Endothelial cell of umbilical vein (primary cell): ENCODE measurements around the gene GRIK1. TPM values are rescaled to one million over a fixed set of nuclear protein-coding genes. Genes with fewer than 3 reads are reported as not detected.

ENCODE experiments used
- BruUV-seq: library from RNA; stranded (reverse); fragments of 400-500 nt; replicated peaks from 2 replicates; lab custom pipeline; 2021; lab: Mats Ljungman, UMichigan
- CTCF ChIA-PET: fragments of 300-600, 350-600 bp; sonication (Branson Sonifier 250); formaldehyde crosslinking; loops from one replicate; lab custom pipeline; 2021; ENCODE audit warnings: antibody characterized with exemption, inconsistent platforms; lab: Charles Lee
- POLR2A ChIA-PET: fragments of 300-600, 350-600 bp; sonication (Branson Sonifier 250); formaldehyde crosslinking; loops from one replicate; lab custom pipeline; 2021; ENCODE audit warnings: antibody characterized with exemption, inconsistent platforms; lab: Charles Lee
- DNase-seq: peaks from one replicate; pipeline ENCODE4 v3.0.0-alpha.2; 2011; ENCODE audit warnings: low read depth, low spot score
- FAIRE-seq: peaks from 2 replicates; lab custom pipeline; 2011; peaks lifted over from hg19 to GRCh38; lab: Jason Lieb, UNC
- H2AFZ ChIP-seq: 2 replicates; pipeline ENCODE4 v1.6.0; 2012; ENCODE audit warnings: low read depth, low read length, control low read depth, inconsistent platforms
- H3K27ac ChIP-seq: 2 replicates; pipeline ENCODE4 v1.5.1; 2011; ENCODE audit warnings: low read depth, mild to moderate bottlenecking, control low read depth, low read length, moderate library complexity; ENCODE audit not compliant: insufficient read depth
- H3K27me3 ChIP-seq, 2 experiments: 2 replicates each; pipeline versions ENCODE4 v1.6.0 to v1.6.1; 2011; ENCODE audit warnings: low read length in 2 of 2, mixed read lengths in 1 of 2; ENCODE audit not compliant: control insufficient read depth in 2 of 2, insufficient read depth in 2 of 2
- H3K36me3 ChIP-seq, 2 experiments: 2 replicates in 1 of 2; 3 replicates in 1 of 2; pipeline ENCODE4 v1.5.1; 2011; ENCODE audit warnings: low read length in 2 of 2, mild to moderate bottlenecking in 1 of 2, moderate library complexity in 1 of 2; ENCODE audit not compliant: control insufficient read depth in 2 of 2, insufficient read depth in 2 of 2; ENCODE audit errors: extremely low read depth in 1 of 2
- H3K4me1 ChIP-seq: 3 replicates; pipeline ENCODE4 v1.5.1; 2011; ENCODE audit warnings: mild to moderate bottlenecking, low read length; ENCODE audit not compliant: control insufficient read depth, insufficient read depth; ENCODE audit errors: extremely low read depth
- H3K4me2 ChIP-seq: 2 replicates; pipeline ENCODE4 v1.6.1; 2011; ENCODE audit warnings: low read length, control low read depth, mixed read lengths; ENCODE audit not compliant: insufficient read depth
- H3K4me3 ChIP-seq, 3 experiments: fragments of 200-600 bp in 1 of 3; sonication (generic), shearing (Covaris generic) in 1 of 3; replicated peaks in 1 of 3; 2 replicates each; pipeline ENCODE4 v1.5.1; 2011 to 2016; ENCODE audit warnings: control low read depth in 3 of 3, low read length in 3 of 3, mild to moderate bottlenecking in 2 of 3, inconsistent platforms in 1 of 3, low read depth in 1 of 3, moderate library complexity in 1 of 3; ENCODE audit not compliant: insufficient read depth in 1 of 3
- H3K79me2 ChIP-seq: 2 replicates; pipeline ENCODE4 v1.6.0; 2012; ENCODE audit warnings: low read length, inconsistent platforms; ENCODE audit not compliant: control insufficient read depth, insufficient read depth
- H3K9ac ChIP-seq: replicated peaks from 2 replicates; pipeline ENCODE3; 2011; ENCODE audit warnings: low read length, control low read depth; ENCODE audit not compliant: insufficient read depth; ENCODE audit errors: extremely low read depth
- H3K9me1 ChIP-seq: replicated peaks from 3 replicates; pipeline ENCODE4 v1.6.0; 2011; ENCODE audit warnings: mild to moderate bottlenecking, low read length; ENCODE audit not compliant: control insufficient read depth, insufficient read depth; ENCODE audit errors: extremely low read depth
- H3K9me3 ChIP-seq: replicated peaks from 2 replicates; pipeline ENCODE4 v1.5.1; 2012; ENCODE audit warnings: low read length, inconsistent platforms; ENCODE audit not compliant: control insufficient read depth, insufficient read depth
- H4K20me1 ChIP-seq: replicated peaks from 2 replicates; pipeline ENCODE3; 2011; ENCODE audit warnings: mild to moderate bottlenecking, low read length; ENCODE audit not compliant: control insufficient read depth, insufficient read depth; ENCODE audit errors: extremely low read depth
- CTCF ChIP-seq, 2 donors: IDR thresholded peaks; 1 replicate in 1 of 2; 2 replicates in 1 of 2; pipeline ENCODE4 v1.5.1; 2011; ENCODE audit warnings: low read length in 2 of 2, mild to moderate bottlenecking in 2 of 2, moderate library complexity in 2 of 2, control low read depth in 1 of 2, inconsistent platforms in 1 of 2, low read depth in 1 of 2; ENCODE audit not compliant: insufficient read depth in 1 of 2; ENCODE audit errors: extremely low read depth in 1 of 2
- EZH2 ChIP-seq: IDR thresholded peaks from 2 replicates; pipeline ENCODE4 v1.6.1; 2012; ENCODE audit warnings: borderline replicate concordance, low read depth, mild to moderate bottlenecking, moderate library complexity, low read length, inconsistent platforms; ENCODE audit not compliant: severe bottlenecking
- FOS ChIP-seq: IDR thresholded peaks from 2 replicates; pipeline ENCODE4 v1.6.1; 2011; ENCODE audit warnings: mild to moderate bottlenecking, low read length, moderate library complexity, borderline replicate concordance; ENCODE audit not compliant: insufficient read depth
- GATA2 ChIP-seq: IDR thresholded peaks from 2 replicates; pipeline ENCODE4 v1.7.0; 2011; ENCODE audit warnings: low read depth, mild to moderate bottlenecking, moderate library complexity, mixed read lengths, low read length; ENCODE audit not compliant: insufficient read length, insufficient read depth
- JUN ChIP-seq: IDR thresholded peaks from 2 replicates; pipeline ENCODE4 v1.6.1; 2011; ENCODE audit warnings: borderline replicate concordance, low read depth; ENCODE audit not compliant: insufficient read length, insufficient read depth
- MYC ChIP-seq: IDR thresholded peaks from one replicate; pipeline ENCODE4 v1.6.1; 2011; ENCODE audit warnings: mild to moderate bottlenecking, low read depth, low read length
- POLR2A ChIP-seq: IDR thresholded peaks from 2 replicates; pipeline ENCODE4 v1.6.1; 2012; ENCODE audit warnings: low read depth, mild to moderate bottlenecking, control low read depth, low read length
- POLR2AphosphoS5 ChIP-seq: IDR thresholded peaks from 2 replicates; pipeline ENCODE4 v1.6.1; 2012; ENCODE audit warnings: low read depth, mild to moderate bottlenecking, control low read depth, low read length, moderate library complexity; ENCODE audit not compliant: insufficient read depth
- dilution Hi-C: fragments of 300-500 bp; cut with MboI; formaldehyde crosslinking; loops from one replicate; pipeline ENCODE4 v1.15.0; 2019; ENCODE audit warnings: low sequenced_read_pairs; ENCODE audit not compliant: extremely low pct_ligation_motif_present
- intact Hi-C: fragments of 100-400 bp; cut with micrococcal nuclease; formaldehyde crosslinking; loops from one replicate; pipeline ENCODE4 v1.10.0; 2022
- polyA plus RNA-seq, 4 experiments: library from polyadenylated mRNA; depleted of rRNA in 3 of 4; stranded (reverse) in 3 of 4; unstranded in 1 of 4; fragments of >200 nt; gene quantifications; 2 replicates each; pipeline versions ENCODE4 v1.2.1 to v1.2.3, GENCODE V29; 2011 to 2012; ENCODE audit warnings: missing spikeins in 1 of 4
- total RNA-seq: library from RNA; stranded (reverse); gene quantifications from 2 replicates; pipeline ENCODE4 v1.2.3, GENCODE V29; 2021
- TF ChIP-seq, protein P1 (sequence below): IDR thresholded peaks from 2 replicates; pipeline ENCODE4 v1.6.1; 2011; ENCODE audit not compliant: insufficient read depth, insufficient read length

GRIK1 gene
- total and polyA plus RNA-seq, 2 donors (not counting 3 experiments of a cell fraction or from before 2014, with no cell fraction given) = not detected

- BruUV-seq = no TSS peak
- dilution Hi-C loops (no loop called here), intact Hi-C loops (no loop called here)
- H3K4me1 ChIP-seq = no peaks in the 10 kb centered on the region
- TF ChIP-seq, protein P1, sequence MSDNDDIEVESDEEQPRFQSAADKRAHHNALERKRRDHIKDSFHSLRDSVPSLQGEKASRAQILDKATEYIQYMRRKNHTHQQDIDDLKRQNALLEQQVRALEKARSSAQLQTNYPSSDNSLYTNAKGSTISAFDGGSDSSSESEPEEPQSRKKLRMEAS = no peak
- no peak for TF ChIP-seq POLR2A
- TF ChIP-seq EZH2 = no peak
- no peak for TF ChIP-seq GATA2
- TF ChIP-seq POLR2AphosphoS5 = no peak
- no peak for TF ChIP-seq FOS
- no peak for TF ChIP-seq CTCF (IDR thresholded peaks at IDR 0.05; ENCODE audit: extremely low read depth in 1 of 2, insufficient read depth in 1 of 2, low read depth in 1 of 2, low read length in 2 of 2)
- TF ChIP-seq JUN = no peak
- no peak for TF ChIP-seq MYC
- no peak for FAIRE-seq
- H3K79me2 ChIP-seq = no peaks in the 10 kb centered on the region
- no peak overlapping the region for H2AFZ ChIP-seq
- no peak overlapping the region for H3K27ac ChIP-seq
- no peaks in the 10 kb centered on the region for H3K36me3 ChIP-seq
- CTCF ChIA-PET = no interaction called here
- H3K9me1 ChIP-seq = no peaks in the 10 kb centered on the region
- DNase-seq = no peak
- no peak overlapping the region for H3K9ac ChIP-seq
- POLR2A ChIA-PET = no interaction called here
- H3K27me3 ChIP-seq = no peaks in the 10 kb centered on the region
- no peaks in the 10 kb centered on the region for H3K9me3 ChIP-seq
- H4K20me1 ChIP-seq = no peaks in the 10 kb centered on the region
- H3K4me3 ChIP-seq = no peak overlapping the region
- no peak overlapping the region for H3K4me2 ChIP-seq
These were observed 13.3 kb upstream of the GRIK1 start for GRCh38 chr21:29953072-29953471.
